ENCODE measurements around the gene ESYT2.

The ESYT2 gene

DNA sequence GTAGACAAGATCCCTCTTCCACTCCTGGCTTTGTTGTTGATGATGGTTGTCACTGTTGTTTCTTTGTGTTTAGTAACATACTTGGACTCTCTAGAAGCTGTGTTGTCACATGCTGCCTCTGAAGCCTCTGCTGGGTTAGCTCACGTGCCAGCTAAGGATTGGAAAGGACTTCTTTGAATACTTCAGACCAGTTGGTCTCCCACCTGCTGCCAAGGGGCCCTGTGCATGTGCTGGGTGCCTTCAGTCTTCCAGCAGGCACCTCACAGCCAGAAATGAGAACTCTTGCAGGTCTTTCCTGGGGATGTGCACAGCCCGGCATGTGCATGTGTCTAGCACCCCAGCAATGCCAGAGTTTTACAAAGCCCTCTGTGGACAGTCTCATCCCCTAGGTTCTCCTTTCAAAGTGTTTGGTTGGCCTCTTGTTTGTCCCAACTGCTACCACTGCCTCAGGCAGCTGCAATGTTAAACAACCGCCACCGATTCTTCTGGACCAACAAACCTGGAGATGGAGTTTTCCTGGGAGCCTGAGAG lies 103.0 kb downstream of the ESYT2 start:
- H3K4me1 Mint-ChIP-seq (ENCODE audit: low read depth) = peaks cover 2% of the 10 kb centered on the region
- H3K27ac Mint-ChIP-seq = no peak overlapping the region
- H3K36me3 Mint-ChIP-seq (ENCODE audit: low read depth) = peaks cover 10% of the 10 kb centered on the region
- H3K4me3 Mint-ChIP-seq = no peak overlapping the region
- DNase-seq (ENCODE audit: low spot score) = no peak
- no peaks in the 10 kb centered on the region for H3K9me3 Mint-ChIP-seq
- no peaks in the 10 kb centered on the region for H3K27me3 Mint-ChIP-seq (ENCODE audit: low read depth)

DNA sequence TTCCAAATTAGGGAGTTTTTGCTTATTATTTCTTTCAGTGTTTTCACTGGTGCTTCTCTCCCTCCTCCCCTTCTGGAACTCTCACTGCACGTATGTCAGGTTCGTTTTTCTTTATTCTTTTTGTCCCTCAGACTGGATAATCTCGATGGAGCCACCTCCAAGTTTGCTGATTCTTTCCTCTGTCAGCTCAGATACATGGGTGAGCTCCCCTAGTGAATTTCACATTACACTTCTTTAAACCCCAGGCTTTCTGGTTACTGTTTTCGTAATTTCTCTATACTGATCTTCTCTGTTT lies 103.9 kb downstream of the ESYT2 start:
- DNase-seq (ENCODE audit: low spot score) = no peak
- Mint-ChIP-seq H3K27me3 (ENCODE audit: low read depth) (no peaks in the 10 kb centered on the region), H3K4me3 (no peak overlapping the region), H3K9me3 (no peaks in the 10 kb centered on the region), H3K27ac (no peak overlapping the region), H3K36me3 (ENCODE audit: low read depth) (peaks cover 10% of the 10 kb centered on the region), H3K4me1 (ENCODE audit: low read depth) (peaks cover 2% of the 10 kb centered on the region)

DNA sequence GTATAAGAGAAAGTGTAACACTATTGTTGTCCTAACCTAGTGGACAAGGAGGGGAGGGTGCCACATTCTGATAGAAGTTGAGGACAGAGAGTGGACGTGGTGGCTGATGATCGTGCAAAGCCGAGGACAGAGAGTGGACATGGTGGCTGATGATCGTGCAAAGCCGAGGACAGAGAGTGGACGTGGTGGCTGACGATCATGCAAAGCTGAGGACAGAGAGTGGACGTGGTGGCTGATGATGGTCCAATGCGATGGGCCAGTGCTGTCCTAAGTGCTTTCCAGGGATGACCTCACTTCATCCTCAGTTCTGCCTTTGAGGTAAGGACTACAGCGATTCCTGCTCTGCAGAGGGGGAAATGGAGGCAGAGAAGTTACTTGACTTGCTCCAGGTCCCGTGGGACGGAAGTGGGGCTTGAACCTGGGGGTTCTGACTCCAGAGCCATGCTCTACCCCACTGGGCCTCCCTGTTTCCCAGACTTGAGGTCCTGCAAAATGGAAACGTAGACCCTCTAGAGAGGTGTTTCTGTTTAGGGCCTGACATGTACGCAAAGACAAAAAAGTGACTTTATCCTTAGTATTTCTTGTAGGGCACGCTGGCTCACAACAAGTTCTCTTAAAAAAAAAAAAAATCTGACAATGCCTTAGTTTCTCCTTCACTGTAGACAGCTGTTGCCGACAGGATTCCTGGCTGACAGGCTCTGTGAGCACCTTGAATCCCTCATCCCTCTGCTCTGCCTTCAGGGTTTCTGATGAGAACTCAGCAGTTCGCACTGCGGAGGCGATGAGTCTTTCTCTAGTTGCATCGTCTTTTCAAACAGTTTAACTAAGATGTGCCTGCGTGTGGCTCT lies 104.4 kb downstream of the ESYT2 start:
- Mint-ChIP-seq H3K4me3 (no peak overlapping the region), H3K4me1 (ENCODE audit: low read depth) (no peaks in the 10 kb centered on the region), H3K27ac (no peak overlapping the region), H3K27me3 (ENCODE audit: low read depth) (no peaks in the 10 kb centered on the region), H3K9me3 (no peaks in the 10 kb centered on the region), H3K36me3 (ENCODE audit: low read depth) (peaks cover 5% of the 10 kb centered on the region)
- DNase-seq (ENCODE audit: low spot score) = no peak

DNA sequence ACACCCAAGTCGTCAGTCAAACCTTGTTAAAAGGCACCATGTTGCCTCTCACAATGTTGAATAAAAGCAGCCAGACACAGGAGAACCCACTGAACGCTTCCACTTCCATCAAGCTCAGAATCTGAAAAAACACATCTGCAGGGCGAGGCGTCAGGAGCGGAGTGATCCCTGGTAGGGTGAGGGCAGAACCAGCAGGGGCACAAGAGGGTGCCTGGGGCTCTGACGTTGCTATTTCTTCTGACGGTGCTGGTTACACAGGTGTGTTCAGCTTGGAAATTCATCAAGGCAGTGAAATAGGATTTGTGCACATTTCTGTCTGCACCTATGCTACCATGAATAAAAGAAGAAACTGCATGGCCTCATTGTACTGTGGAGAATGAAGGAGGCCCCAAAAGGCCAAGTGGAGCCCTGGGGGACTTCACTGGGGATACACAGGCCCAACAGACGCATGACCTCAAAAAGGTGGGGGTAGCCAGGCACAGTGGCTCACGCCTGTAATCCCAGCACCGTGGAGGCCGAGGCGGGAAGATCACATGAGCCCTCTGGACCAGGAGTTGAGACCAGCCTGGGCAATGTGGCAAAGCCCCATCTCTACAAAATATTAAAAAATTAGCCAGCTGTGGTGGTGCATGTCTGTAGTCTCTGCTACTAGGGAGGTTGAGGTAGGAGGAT lies 105.5 kb downstream of the ESYT2 start:
- Mint-ChIP-seq H3K27me3 (ENCODE audit: low read depth) (peaks cover under 1% of the 10 kb centered on the region), H3K4me1 (ENCODE audit: low read depth) (no peaks in the 10 kb centered on the region), H3K4me3 (no peak overlapping the region), H3K27ac (no peak overlapping the region), H3K36me3 (ENCODE audit: low read depth) (peaks cover 1% of the 10 kb centered on the region), H3K9me3 (no peaks in the 10 kb centered on the region)
- DNase-seq (ENCODE audit: low spot score) = no peak

DNA sequence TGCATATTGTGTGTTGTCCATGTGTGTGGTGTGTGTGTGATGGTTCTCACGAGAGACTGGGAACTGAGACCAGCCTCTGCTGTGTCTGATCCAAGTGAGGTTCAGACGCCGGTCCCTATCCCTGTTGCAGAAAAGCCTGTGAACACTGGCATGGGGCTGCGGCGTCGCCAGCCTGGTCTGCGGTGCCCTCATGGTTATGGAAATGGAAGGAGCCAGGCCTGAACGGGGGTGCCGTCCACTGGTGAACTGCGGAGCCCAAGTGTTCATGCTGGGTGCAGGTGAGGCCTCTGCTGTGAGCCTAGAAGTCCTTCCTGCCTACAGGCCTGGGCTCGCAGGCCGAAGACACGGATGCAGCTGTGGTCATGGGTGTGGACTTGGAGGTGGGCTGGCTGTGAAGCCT lies 106.0 kb downstream of the ESYT2 start:
- no peaks in the 10 kb centered on the region for H3K36me3 Mint-ChIP-seq (ENCODE audit: low read depth)
- no peak overlapping the region for H3K4me3 Mint-ChIP-seq
- H3K9me3 Mint-ChIP-seq = no peaks in the 10 kb centered on the region
- DNase-seq (ENCODE audit: low spot score) = no peak
- peaks cover 6% of the 10 kb centered on the region for H3K27me3 Mint-ChIP-seq (ENCODE audit: low read depth)
- H3K4me1 Mint-ChIP-seq (ENCODE audit: low read depth) = no peaks in the 10 kb centered on the region
- H3K27ac Mint-ChIP-seq = no peak overlapping the region

DNA sequence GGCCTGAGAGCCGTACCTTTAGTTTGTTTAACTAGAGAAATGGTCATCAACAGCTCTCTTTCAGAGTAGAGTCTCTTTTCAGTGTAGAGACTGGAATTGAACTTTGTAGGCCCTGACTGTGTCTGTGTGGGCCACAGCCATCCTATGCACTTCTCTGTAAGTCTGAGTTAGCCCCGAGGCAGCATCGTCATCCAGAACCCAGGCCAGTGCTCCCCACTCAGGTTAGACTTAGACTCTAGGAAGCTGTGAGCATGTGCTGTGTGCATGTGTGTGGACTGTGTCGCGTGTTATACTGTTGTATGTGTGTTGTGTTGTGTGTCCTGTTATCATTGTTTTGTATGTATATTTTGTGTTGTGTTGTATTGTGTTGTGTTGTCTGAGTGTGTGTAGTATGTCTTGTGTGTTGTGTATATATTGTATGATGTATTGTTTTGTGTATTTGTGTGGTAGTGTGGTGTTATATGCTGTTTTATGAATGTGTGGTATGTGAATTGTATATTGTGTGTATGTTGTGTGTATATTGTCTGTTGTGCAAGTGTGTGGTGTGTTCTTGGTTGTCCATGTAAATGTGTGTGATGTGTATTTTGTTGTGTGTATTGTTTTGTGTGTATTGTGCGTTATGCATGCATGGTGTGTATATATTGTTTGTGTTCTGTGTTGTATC lies 106.6 kb downstream of the ESYT2 start:
- H3K4me3 Mint-ChIP-seq = no peak overlapping the region
- H3K27me3 Mint-ChIP-seq (ENCODE audit: low read depth) = peaks cover 10% of the 10 kb centered on the region
- no peaks in the 10 kb centered on the region for H3K9me3 Mint-ChIP-seq
- no peaks in the 10 kb centered on the region for H3K4me1 Mint-ChIP-seq (ENCODE audit: low read depth)
- no peak overlapping the region for H3K27ac Mint-ChIP-seq
- no peaks in the 10 kb centered on the region for H3K36me3 Mint-ChIP-seq (ENCODE audit: low read depth)
- DNase-seq (ENCODE audit: low spot score) = no peak

DNA sequence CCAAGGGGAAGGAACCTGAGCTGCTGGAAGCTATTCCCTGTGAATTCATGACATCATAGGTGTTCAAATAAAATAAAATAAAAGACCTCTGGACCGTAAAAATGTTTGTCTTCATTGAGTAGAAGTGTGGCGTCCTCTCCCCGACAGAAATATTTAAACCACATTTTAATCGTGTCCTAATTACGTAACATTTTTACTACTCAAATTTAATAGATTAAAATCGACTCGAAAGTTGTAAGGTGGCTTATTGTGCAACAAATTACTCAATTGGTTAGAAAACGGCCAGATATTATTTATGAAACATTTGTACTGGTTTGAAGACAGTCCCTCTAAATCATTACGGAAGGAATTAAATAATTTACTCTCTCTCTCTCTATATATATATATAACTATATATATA lies 109.2 kb downstream of the ESYT2 start:
- H3K9me3 Mint-ChIP-seq = no peaks in the 10 kb centered on the region
- H3K27ac Mint-ChIP-seq = no peak overlapping the region
- no peaks in the 10 kb centered on the region for H3K36me3 Mint-ChIP-seq (ENCODE audit: low read depth)
- DNase-seq (ENCODE audit: low spot score) = no peak
- H3K27me3 Mint-ChIP-seq (ENCODE audit: low read depth) = peaks cover 31% of the 10 kb centered on the region
- H3K4me1 Mint-ChIP-seq (ENCODE audit: low read depth) = no peaks in the 10 kb centered on the region
- H3K4me3 Mint-ChIP-seq = no peak overlapping the region

DNA sequence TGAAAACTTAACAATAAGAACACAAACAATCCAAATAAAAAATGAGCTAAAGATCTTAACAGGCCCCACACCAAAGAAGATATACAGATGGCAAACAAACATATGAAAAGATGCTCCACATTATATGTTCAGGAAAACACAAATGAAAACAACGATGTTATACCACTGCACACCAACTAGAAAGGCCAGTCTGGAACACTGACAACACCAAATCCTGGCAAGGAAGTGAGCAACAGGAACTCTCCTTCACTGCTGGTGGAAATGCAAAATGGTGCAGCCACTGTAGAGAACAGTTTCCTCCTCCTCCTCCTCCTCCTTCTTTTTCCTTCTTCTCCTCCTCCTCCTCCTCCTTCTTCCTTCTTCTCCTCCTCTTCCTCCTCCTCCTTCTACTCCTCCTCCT lies 112.5 kb downstream of the ESYT2 start:
- Mint-ChIP-seq H3K27me3 (ENCODE audit: low read depth) (peaks cover 33% of the 10 kb centered on the region), H3K4me1 (ENCODE audit: low read depth) (peaks cover 4% of the 10 kb centered on the region), H3K4me3 (no peak overlapping the region), H3K27ac (no peak overlapping the region), H3K9me3 (peaks cover 4% of the 10 kb centered on the region), H3K36me3 (ENCODE audit: low read depth) (peaks cover 4% of the 10 kb centered on the region)
- DNase-seq (ENCODE audit: low spot score) = no peak

DNA sequence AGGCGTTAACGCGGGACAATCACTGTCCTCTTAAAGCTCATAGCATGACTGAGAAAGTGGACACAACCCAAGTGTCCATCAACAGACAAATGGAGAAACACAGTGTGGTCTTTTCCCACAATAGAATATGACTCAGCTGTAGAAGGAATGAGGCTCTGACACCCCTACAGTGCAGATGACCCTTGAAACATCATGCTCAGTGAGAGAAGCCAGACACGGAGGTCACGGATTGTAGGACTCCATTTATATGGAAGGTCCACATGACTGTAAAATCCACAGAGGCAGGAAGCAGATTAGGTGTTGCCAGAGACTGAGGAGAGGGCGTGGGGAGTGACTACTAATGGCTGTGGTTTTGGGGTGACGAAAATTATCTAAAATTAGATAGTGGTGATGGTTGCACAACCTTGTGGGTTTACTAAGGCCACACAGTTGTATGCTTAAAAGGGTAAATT lies 118.6 kb downstream of the ESYT2 start:
- no peak for DNase-seq (ENCODE audit: low spot score)
- H3K27ac Mint-ChIP-seq = peak overlapping the region; percentile 32
- peaks cover 21% of the 10 kb centered on the region for H3K4me1 Mint-ChIP-seq (ENCODE audit: low read depth)
- peak overlapping the region; percentile 47 for H3K4me3 Mint-ChIP-seq
- peaks cover 10% of the 10 kb centered on the region for H3K9me3 Mint-ChIP-seq
- peaks cover 6% of the 10 kb centered on the region for H3K27me3 Mint-ChIP-seq (ENCODE audit: low read depth)
- H3K36me3 Mint-ChIP-seq (ENCODE audit: low read depth) = peaks cover 18% of the 10 kb centered on the region

DNA sequence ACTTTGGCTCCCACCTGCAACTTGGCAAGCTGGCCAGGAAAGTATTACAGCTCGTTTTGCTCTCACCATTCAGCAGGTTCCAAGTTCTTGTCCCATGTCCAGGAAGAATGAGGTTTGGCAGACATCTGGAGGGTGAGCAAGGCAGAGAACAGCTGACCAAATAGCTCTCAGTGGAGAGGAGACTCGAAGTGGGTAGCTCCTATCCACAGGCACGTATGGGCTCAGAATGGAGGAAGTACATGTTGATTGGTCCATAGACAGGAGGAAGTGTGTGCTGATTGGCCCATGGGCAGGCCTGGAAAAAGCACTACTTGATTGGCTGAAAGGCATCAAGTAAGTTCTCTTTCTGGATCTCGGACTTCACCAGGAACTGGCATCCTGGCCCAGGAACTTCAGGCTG lies 121.7 kb downstream of the ESYT2 start:
- H3K4me1 Mint-ChIP-seq (ENCODE audit: low read depth) = peaks cover 36% of the 10 kb centered on the region
- no peaks in the 10 kb centered on the region for H3K27me3 Mint-ChIP-seq (ENCODE audit: low read depth)
- H3K27ac Mint-ChIP-seq = no peak overlapping the region
- peaks cover 31% of the 10 kb centered on the region for H3K36me3 Mint-ChIP-seq (ENCODE audit: low read depth)
- H3K9me3 Mint-ChIP-seq = peaks cover 10% of the 10 kb centered on the region
- no peak for DNase-seq (ENCODE audit: low spot score)
- H3K4me3 Mint-ChIP-seq = no peak overlapping the region

DNA sequence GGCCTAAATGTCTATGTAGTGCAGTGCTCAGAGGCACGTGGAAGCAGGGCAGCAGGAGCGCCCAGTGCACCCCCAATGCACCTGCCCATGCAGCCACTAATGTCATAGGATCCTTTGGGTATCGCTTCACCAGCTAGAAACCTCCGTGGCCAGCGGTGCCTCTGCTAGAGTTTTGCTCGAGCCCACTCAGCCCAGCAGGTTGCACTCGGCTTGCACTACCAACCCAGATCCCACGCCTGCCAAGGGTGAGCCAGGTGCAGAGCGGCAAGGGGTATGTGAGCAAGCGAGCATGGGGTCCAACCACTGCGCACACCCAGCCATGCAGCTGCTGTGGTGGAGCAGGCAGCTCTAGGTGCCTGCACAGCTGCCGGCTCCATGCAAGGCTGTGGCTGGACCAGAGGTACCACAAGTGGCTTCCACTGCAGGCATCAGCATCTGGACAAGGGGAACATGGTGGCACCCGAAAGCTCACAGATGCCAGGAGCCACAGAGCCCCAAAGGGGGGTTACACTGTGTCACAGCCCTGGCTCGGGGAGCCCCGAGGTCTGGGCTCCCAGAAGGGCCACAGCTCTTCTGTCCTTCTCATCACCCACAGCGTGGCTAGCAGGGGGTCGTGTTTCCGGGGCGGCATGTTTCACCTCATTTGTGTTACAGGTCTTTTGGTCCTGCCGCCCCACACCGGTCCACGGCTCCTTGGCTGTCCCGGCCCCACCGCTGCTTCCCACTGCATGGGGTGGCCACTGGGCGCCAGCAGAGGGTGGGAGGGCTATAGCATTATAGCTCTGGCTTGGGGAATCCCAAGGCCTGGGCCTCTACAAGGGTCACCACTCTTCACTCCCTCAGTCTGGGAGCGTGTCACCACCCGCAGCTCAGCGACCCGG lies 122.4 kb downstream of the ESYT2 start:
- Mint-ChIP-seq H3K27me3 (ENCODE audit: low read depth) (no peaks in the 10 kb centered on the region), H3K4me1 (ENCODE audit: low read depth) (peaks cover 38% of the 10 kb centered on the region), H3K4me3 (peak overlapping the region; percentile 73), H3K9me3 (peaks cover 7% of the 10 kb centered on the region), H3K36me3 (ENCODE audit: low read depth) (peaks cover 34% of the 10 kb centered on the region), H3K27ac (no peak overlapping the region)
- no peak for DNase-seq (ENCODE audit: low spot score)

DNA sequence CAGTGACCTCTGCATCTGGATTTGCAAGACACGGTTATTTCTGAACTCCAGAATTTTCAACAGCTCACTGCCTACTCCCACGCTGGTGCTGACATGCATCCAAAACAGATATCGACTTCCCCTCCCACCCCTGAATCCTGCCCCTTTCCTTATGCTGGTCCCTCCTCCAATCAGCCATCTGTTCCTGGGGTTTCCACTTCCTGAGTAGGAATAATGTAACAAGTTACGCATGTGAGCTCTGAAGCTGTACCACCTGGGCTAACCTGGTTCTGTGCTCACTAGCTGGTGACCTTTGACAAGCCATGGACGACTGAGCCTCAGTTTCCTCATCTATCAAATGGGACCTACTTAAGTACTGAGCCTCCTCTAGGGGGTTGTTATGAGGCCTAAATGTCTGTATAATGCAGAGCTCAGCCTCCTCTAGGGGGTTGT lies 123.0 kb downstream of the ESYT2 start:
- Mint-ChIP-seq H3K36me3 (ENCODE audit: low read depth) (peaks cover 40% of the 10 kb centered on the region), H3K4me1 (ENCODE audit: low read depth) (peaks cover 41% of the 10 kb centered on the region), H3K9me3 (peaks cover 6% of the 10 kb centered on the region), H3K4me3 (peak overlapping the region; percentile 73), H3K27me3 (ENCODE audit: low read depth) (no peaks in the 10 kb centered on the region), H3K27ac (peak overlapping the region; percentile 53)
- DNase-seq (ENCODE audit: low spot score) = no peak

DNA sequence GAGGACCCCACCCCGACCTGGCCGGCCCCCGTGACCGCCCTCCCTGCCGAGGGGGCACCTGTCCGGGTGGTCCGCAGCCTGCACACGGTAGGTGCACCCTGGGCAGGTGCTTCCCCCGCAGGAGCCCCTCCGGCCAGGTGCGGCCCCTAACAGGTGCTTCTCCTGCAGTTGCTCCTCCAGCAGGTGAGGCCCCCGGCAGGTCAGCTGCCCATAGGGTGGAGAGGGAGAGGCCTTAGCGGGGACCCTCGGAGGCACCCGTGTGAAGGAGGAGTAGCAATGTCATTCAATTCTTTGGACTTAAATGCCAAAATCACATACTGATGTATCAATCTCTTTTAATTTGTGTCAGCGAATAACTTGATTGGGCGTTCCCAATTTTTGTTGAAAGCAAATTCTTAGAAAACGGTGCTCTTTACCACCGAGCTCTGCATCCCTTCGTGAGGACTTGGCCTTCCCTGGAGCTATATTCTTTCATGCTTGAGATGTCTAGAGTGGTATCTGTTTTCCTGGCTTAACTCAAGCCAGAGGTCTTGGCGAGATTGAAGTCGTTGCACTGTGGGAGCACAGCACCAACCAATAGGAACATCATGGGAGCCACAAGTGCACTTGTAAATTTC lies 124.0 kb downstream of the ESYT2 start:
- Mint-ChIP-seq H3K27me3 (ENCODE audit: low read depth) (no peaks in the 10 kb centered on the region), H3K4me1 (ENCODE audit: low read depth) (peaks cover 41% of the 10 kb centered on the region)

More for the DNA sequence above, 124.0 kb downstream of the ESYT2 start:
- Mint-ChIP-seq H3K36me3 (ENCODE audit: low read depth) (peaks cover 44% of the 10 kb centered on the region), H3K4me3 (peak overlapping the region; percentile 97), H3K9me3 (peaks cover 1% of the 10 kb centered on the region), H3K27ac (peak overlapping the region; percentile 75)
- DNase-seq (ENCODE audit: low spot score) = no peak

Data from T-helper 2 cell treated with Interferon-gamma antibody and Interleukin-4, amounts not matched to agents 5 μg/mL and 100 μg/mL, for 36 hours (primary cell).